ENCODE results near the gene GDF10.
A peak's percentile ranks its signal among the peaks of the same experiment; 100 is the strongest.

DNA sequence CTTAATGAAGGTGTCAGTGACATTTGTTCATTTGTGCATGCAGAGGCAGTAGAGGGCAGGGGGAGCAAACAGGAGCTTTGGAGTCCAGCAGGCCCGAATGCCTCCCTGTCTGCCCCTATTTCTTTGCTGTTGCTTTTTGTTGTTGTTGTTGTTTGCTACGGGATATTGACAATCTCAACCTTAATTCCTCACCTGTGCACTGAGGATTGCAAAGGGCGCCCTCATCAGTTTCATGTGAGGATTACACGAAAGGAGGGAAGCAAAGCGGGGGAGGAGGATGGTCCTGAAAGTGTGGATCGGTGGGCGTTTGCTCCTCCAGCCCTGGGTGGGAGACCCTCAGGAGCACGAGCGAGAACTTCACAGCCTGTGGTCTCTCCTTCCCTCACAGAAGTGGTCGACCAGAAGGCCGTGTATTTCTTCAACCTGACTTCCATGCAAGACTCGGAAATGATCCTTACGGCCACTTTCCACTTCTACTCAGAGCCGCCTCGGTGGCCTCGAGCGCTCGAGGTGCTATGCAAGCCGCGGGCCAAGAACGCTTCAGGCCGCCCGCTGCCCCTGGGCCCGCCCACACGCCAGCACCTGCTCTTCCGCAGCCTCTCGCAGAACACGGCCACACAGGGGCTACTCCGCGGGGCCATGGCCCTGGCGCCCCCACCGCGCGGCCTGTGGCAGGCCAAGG, 9.6 kb downstream of the GDF10 start:
- TF ChIP-seq, protein P1, sequence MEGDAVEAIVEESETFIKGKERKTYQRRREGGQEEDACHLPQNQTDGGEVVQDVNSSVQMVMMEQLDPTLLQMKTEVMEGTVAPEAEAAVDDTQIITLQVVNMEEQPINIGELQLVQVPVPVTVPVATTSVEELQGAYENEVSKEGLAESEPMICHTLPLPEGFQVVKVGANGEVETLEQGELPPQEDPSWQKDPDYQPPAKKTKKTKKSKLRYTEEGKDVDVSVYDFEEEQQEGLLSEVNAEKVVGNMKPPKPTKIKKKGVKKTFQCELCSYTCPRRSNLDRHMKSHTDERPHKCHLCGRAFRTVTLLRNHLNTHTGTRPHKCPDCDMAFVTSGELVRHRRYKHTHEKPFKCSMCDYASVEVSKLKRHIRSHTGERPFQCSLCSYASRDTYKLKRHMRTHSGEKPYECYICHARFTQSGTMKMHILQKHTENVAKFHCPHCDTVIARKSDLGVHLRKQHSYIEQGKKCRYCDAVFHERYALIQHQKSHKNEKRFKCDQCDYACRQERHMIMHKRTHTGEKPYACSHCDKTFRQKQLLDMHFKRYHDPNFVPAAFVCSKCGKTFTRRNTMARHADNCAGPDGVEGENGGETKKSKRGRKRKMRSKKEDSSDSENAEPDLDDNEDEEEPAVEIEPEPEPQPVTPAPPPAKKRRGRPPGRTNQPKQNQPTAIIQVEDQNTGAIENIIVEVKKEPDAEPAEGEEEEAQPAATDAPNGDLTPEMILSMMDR (IDR thresholded peaks at IDR 0.05) = peak in 2 of 3 experiments; percentile 24 to 32
- TF ChIP-seq POLR2A (IDR thresholded peaks at IDR 0.05) = no peak

All from testis (tissue), 2 donors.